GM19452 (cell line): ENCODE results near the gene IQUB.
"Not testable (repeated sequence)": the region's sequence is repeated elsewhere in the genome, so short reads cannot be mapped to it uniquely, and the experiment has no call there.

Source experiments
- ATAC-seq: cut with Tn5 transposase; IDR thresholded peaks from one replicate; pipeline ENCODE4 v1.9.1; 2021; ENCODE audit not compliant: unreplicated experiment

IQUB gene

GRCh38 chr7:123424463-123424862, 109.9 kb downstream of the IQUB start:
- ATAC-seq: no peak

GRCh38 chr7:123423622-123424021, 110.8 kb downstream of the IQUB start:
- no peak for ATAC-seq

GRCh38 chr7:123417580-123417979, 116.8 kb downstream of the IQUB start:
- ATAC-seq: no peak

- no peak for ATAC-seq
Measured at GRCh38 chr7:123415625-123416024, 118.8 kb downstream of the IQUB start.

- ATAC-seq: no peak
Measured at GRCh38 chr7:123410273-123410904, 124.0 kb downstream of the IQUB start.

GRCh38 chr7:123407951-123408350, 126.4 kb downstream of the IQUB start:
- ATAC-seq: not testable (repeated sequence)
